ENCODE data around the gene SMG7. TPM values are rescaled to one million over a fixed set of nuclear protein-coding genes. Genes with fewer than 3 reads are reported as not detected.
"Not testable (repeated sequence)": the region's sequence is repeated elsewhere in the genome, so short reads cannot be mapped to it uniquely, and the experiment has no call there.

SMG7 gene
- total RNA-seq (10 to 100 TPM; 21.1 to 54.4 (median 36.9) TPM), polyA plus RNA-seq (10 to 100 TPM; 15.4 to 49.9 (median 21.4) TPM)
- long read RNA-seq, donor 1, partial matches to known transcripts: 5 of 5 reads
- long read RNA-seq, donor 1, other reads (novel, unspliced or antisense): 0 of 5 reads
- long read RNA-seq, donor 2: 0 reads
- long read RNA-seq, donor 3, partial matches to known transcripts: 9 of 11 reads
- long read RNA-seq, donor 3, other reads (novel, unspliced or antisense): 0 of 11 reads
- long read RNA-seq, donor 4, partial matches to known transcripts: 5 of 10 reads
- long read RNA-seq, donor 4, other reads (novel, unspliced or antisense): 5 of 10 reads
- long read RNA-seq, donor 5, full-length matches to known transcripts: 3 of 9 reads
- long read RNA-seq, donor 5, partial matches to known transcripts: 2 of 9 reads
- long read RNA-seq, donor 5, other reads (novel, unspliced or antisense): 4 of 9 reads
- long read RNA-seq, donor 6, partial matches to known transcripts: 3 of 6 reads
- long read RNA-seq, donor 6, other reads (novel, unspliced or antisense): 3 of 6 reads
- long read RNA-seq, donor 7: 0 reads
- long read RNA-seq, donor 8, full-length matches to known transcripts: 1 of 1 reads
- long read RNA-seq, donor 8, partial matches to known transcripts: 0 of 1 reads
- long read RNA-seq, donor 8, other reads (novel, unspliced or antisense): 0 of 1 reads
- long read RNA-seq, donor 9: 0 reads
- long read RNA-seq, donor 10, partial matches to known transcripts: 14 of 14 reads
- long read RNA-seq, donor 10, other reads (novel, unspliced or antisense): 0 of 14 reads

- Histone ChIP-seq H3K4me1 (replicated peaks in 1 of 2) (peaks cover 7 to 27% of the 10 kb centered on the region in 2 donors), H3K9me3 (replicated peaks in 1 of 3) (no peaks in the 10 kb centered on the region), H3K27me3 (no peaks in the 10 kb centered on the region), H3K36me3 (replicated peaks in 1 of 2) (no peaks in the 10 kb centered on the region), H3K27ac (peak within 1 kb of the TSS; percentile 85 to 99 (median 97)), H3K4me3 (peak within 1 kb of the TSS; percentile 87 to 94 (median 90))
- peak in 2 of 7 donors; percentile 46 to 52 for DNase-seq
- 0 to 1% (median 0%) methylated on average over 11 to 70 of the region's 70 CpGs for WGBS, 4 donors
- TF ChIP-seq CTCF (IDR thresholded peaks at IDR 0.05) (no peak), POLR2A (IDR thresholded peaks at IDR 0.05) (peak in 1 of 2 donors; percentile 38)
- intact Hi-C loops (cut with DNase I): loop anchor here in 1 of 2 donors (5.0 kb wide), 1 partner anchor 155 kb away; no protein-coding TSS in a partner anchor
Observed at GRCh38 chr1:183472488-183473216, at the start of gene SMG7. SMG7 (plus strand) TSS chr1:183472499; CDS start chr1:183472621, 122 bp downstream.

- Histone ChIP-seq H3K9me3 (replicated peaks in 1 of 3) (no peaks in the 10 kb centered on the region), H3K36me3 (replicated peaks in 1 of 2) (no peaks in the 10 kb centered on the region), H3K27me3 (peaks cover 12% of the 10 kb centered on the region), H3K27ac (no peak overlapping the region), H3K4me3 (no peak overlapping the region), H3K4me1 (replicated peaks in 1 of 2) (no peaks in the 10 kb centered on the region)
- intact Hi-C loops (cut with DNase I): no loop called here
- WGBS, 4 donors: 45 to 60% (median 56%) methylated on average over 1 of the region's 1 CpG
- TF ChIP-seq CTCF (IDR thresholded peaks at IDR 0.05) (no peak), POLR2A (IDR thresholded peaks at IDR 0.05) (no peak)
- DNase-seq: no peak
Observed at GRCh38 chr1:183423541-183423940, 48.8 kb upstream of the SMG7 start.

GRCh38 chr1:183424691-183425090, 47.6 kb upstream of the SMG7 start:
- no peak for DNase-seq
- Histone ChIP-seq H3K9me3 (replicated peaks in 1 of 3) (no peaks in the 10 kb centered on the region), H3K4me3 (no peak overlapping the region), H3K27me3 (peaks cover 7% of the 10 kb centered on the region), H3K27ac (no peak overlapping the region), H3K4me1 (replicated peaks in 1 of 2) (no peaks in the 10 kb centered on the region), H3K36me3 (replicated peaks in 1 of 2) (no peaks in the 10 kb centered on the region)
- no peak for TF ChIP-seq CTCF (IDR thresholded peaks at IDR 0.05)
- no peak for TF ChIP-seq POLR2A (IDR thresholded peaks at IDR 0.05)
- intact Hi-C loops (cut with DNase I): no loop called here

GRCh38 chr1:183427591-183427990, 44.7 kb upstream of the SMG7 start:
- DNase-seq; intact Hi-C loops (cut with DNase I); H3K4me3 ChIP-seq; H3K4me1 ChIP-seq (replicated peaks in 1 of 2); H3K9me3 ChIP-seq (replicated peaks in 1 of 3); H3K27me3 ChIP-seq; H3K27ac ChIP-seq; H3K36me3 ChIP-seq (replicated peaks in 1 of 2): not testable (repeated sequence)
- 57 to 100% (median 72%) methylated on average over 1 to 3 of the region's 3 CpGs for WGBS, 4 donors

Measured in adrenal gland (tissue), 19 donors.